ENCODE data around the gene ZC3HAV1L. TPM values are rescaled to one million over a fixed set of nuclear protein-coding genes. Genes with fewer than 3 reads are reported as not detected.
"Not testable (repeated sequence)": the region's sequence is repeated elsewhere in the genome, so short reads cannot be mapped to it uniquely, and the experiment has no call there.

The ZC3HAV1L gene
- total RNA-seq, 1 donor = 21.8 TPM

DNA sequence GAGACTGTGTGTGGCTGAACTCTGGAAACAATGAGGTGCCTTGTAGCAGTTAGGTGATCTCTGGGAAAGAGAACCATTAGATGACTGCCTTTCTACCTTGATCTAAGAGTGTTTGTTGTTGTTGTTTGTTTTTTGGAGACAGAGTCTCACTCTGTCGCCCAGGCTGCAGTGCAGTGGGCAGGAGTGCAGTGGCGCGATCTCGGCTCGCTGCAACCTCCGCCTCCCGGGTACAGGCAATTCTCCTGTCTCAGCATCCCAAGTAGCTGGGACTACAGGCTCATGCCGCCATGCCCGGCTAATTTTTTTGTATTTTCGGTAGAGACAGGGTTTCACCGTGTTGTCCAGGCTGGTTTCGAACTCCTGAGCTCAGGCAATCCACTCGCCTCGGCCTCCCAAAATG is 18.8 kb upstream of the ZC3HAV1L start:
- not testable (repeated sequence) for DNase-seq (ENCODE audit: low read depth in 2 of 3, low spot score in 2 of 3)

DNA sequence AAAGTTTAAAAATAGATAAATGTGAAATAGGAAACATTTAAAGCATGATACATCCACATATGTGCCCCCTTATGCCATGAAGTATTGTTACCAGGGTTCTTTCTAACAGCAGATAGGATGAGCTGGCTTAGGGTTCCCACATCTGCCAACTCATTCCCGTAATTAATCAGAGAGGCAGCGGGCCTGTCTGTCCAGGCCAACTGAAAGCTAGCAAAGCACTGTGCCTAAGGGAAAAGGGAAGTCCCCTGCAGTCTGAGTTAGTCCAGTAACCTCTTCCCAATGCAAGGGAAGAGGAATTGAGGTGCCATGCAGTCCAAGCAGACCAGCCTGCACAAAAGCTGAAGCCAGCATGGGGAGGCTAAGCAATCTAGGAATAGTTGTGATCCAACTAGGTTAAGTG is 18.3 kb upstream of the ZC3HAV1L start:
- no peak for DNase-seq (ENCODE audit: low read depth in 2 of 3, low spot score in 2 of 3)

DNA sequence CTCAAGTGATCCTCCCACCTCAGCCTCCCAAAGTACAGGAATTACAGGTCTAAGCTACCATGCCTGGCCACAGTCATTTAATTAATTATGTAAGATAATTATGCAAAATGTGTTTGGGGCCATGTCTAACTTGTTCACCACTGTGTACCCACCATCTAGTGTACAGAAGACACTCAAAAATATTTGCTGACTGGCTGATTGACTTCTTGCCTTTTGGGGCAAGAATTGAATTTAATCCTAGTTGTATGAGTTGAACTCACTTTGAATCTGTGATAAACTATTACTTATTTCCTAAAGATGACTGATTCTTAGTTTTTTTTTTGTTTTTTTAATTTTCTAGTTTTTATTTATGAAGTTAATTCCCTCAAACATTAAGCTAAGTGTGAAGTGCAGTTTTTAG is 15.8 kb upstream of the ZC3HAV1L start:
- no peak for DNase-seq (ENCODE audit: low read depth in 2 of 3, low spot score in 2 of 3)

DNA sequence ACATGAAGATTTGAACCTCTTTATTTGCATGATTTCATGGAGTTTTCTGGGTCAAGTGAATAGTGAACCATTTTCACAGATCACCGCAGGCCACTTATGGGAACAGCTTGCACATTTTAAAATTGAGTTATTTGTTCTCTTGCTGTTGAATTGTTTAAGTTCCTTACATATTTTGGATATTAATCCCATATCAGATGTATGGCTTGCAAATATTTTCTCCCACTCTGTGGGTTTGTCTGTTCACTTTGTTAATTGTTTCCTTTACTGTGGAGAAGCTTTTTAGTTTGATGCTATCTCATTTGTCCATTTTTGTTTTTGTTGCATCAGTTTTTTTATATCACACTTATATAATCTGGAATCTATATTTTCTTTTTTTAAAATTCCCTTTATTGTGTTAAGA is 14.1 kb upstream of the ZC3HAV1L start:
- DNase-seq (ENCODE audit: low read depth in 2 of 3, low spot score in 2 of 3) = no peak

DNA sequence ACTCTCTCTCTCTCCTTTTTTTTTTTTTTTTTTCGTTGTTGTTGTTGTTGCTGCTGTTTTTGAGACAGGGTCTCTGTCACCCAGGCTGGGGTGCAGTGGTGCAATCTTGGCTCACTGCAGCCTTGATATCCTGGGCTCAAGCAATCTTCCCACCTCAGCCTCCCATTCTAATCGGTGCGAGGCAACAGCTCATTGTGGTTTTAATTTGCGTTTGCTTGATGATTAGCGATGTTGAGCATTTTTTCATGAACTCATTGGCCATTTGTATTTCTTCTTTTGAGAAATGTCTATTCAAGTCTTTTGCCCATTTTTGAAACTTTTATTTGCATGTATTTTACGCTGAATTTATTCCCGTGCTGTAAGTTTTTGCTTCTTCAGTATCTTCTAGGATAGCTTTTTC is 13.3 kb upstream of the ZC3HAV1L start:
- no peak for DNase-seq (ENCODE audit: low read depth in 2 of 3, low spot score in 2 of 3)

DNA sequence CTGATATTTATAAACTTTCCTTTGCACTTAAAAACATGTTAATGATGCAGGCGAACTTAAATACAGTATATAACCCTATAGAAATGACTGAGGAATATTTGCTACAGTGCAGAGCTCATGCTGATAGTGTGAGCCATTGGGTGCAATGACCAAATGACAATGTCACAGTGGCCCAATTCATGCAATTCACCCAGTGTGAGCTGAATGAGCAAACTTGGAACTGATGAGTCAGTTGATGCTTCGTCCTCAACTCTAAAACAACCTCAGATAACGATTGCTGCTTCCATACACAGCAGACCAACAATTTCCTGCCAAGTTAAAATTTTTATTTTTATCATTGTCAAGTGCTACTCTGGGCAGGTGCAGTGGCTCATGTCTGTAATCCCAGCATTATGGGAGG is 12.1 kb upstream of the ZC3HAV1L start:
- DNase-seq (ENCODE audit: low read depth in 2 of 3, low spot score in 2 of 3) = no peak

DNA sequence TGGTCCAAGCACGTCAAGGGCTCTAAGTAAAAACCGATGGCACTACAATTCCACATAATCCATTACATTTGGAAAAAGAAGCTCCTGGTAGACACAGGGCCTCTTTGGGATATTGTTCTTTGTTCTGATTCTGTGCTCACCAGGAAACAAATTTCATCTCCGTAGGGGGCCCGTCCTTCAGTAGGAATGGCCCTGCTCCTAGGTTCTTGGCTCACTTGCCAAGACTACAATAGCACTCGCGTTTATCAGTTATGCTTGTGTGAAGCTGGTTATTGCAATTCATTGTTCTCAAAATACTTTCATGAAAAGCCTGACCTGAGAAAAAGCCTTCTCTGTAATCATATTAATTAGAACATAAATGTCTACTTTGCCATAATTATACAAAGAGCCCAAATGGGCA is 10.3 kb upstream of the ZC3HAV1L start:
- no peak for DNase-seq (ENCODE audit: low read depth in 2 of 3, low spot score in 2 of 3)

DNA sequence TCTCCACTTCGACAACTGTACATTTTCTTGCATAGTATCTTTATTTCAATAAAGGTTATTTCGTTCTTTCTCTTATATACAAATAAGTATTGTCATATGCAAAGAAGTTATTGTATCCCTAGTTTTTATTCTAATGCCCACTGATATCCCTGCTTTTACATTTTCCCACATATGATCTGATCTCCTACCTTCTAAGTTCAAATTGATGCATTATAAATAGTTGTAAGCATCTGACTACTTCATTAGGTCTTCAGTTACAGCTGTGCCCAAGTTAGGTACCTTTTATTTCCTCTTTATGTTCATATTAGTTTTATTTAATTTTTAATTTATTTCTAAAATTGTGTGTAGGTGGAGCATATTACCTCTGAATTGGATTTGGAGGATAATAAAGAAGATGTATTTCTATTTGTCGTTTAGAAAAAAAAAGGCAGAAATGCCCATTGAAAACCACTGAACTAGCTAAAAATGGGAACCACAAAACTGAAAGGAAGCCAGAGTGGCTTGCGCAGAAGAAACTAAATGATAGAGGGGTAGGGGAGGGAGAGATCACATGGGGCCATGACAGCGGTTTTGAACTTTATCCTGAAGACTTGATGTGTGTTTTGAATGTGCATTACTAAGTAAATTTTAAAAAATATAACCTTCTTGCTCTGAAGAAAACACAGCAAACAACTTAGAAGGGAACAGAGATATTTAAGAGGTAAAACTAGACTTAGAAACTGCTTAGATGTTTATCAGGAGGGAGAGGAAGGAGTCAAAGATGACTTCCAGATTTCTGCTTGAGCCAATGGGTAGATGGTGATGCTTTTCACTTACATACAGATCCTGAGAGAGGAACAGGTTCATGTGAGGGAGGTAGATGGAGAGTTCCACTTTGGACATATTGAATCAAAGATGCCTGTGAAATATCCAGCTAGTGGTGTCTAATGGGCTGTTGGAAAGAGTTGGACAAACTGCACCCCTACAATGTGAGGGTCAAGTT is 9.3 kb upstream of the ZC3HAV1L start:
- DNase-seq (ENCODE audit: low read depth in 2 of 3, low spot score in 2 of 3) = peak in 2 of 3 donors; percentile 70 to 83

DNA sequence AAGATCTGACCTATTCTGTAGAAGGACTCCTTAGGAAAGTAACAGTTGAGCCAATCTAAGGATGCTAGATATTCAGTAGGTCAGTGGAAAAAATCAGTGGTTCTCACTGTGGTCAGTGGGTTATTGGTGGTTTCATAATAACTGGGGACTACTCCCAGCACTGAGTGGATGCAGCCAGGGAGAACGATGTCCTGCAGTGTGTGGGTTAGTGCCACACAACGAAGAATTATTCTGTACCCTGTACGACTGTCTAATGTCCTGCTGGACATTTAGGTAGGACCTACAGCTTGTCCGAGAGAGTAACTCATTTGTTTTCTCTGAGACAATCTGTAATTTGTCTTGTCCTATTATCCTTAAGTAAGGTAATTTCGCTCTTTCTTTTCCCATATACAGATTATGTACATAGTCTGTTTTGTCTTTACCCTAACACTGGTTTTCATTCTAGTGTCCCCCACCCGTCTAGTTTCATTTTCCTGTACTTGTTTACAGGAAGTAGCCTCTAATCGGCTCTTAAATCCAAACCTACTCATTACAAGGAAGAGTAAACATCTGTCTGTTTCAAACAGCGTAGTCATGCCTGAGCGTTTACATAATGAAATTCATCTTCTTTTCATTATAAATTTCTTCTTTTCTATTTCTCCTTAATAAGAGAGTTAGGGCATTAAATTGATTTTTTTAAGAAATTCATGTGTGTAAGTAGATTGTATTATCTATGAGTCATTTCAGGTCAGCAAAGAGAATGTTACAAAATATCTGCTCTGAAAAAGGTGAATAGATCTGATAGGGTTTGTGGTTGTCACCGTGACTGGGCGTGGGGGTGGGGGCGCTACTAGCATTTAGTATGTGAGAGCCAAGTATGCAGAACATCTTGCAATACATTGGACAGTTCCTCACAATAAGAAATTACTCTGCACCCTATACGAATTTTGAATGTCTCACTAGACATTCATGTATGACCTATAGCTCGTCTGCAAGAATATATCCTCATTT is 8.3 kb upstream of the ZC3HAV1L start:
- peak in 2 of 3 donors; percentile 76 to 82 for DNase-seq (ENCODE audit: low read depth in 2 of 3, low spot score in 2 of 3)

DNA sequence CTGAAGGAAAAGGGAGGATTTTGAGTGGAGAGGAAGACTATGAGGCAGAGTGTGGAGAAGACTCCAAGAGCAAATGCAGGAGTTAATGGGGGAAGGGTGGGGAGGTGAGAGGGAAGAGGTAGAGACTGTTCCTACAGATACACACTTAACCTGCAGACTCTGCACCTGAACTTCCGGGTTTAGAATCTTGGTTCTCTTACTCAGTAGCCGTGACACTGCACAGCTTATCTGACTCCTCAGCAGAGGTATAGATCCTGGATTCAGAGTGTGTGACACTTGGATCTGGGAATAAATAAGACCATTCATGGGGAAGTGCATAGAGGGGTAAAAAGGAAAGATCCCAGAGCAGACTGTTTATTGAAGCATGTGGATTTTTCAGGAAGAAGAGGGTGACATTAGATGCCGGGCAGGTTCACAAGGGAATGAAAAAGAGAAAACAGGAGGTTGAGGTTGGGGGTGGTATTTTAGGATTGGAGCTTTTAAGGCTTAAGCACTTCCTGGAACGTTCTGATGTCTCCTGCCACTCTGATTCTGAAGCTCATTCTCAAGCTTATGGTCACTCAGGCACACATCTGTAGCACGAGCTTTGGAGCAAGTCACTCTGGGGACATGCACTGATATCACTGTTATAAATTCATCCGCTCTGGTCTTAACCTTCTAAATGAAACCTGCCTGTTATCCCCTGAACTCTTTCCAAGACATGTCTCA is 5.7 kb upstream of the ZC3HAV1L start:
- DNase-seq (ENCODE audit: low read depth in 2 of 3, low spot score in 2 of 3) = no peak

DNA sequence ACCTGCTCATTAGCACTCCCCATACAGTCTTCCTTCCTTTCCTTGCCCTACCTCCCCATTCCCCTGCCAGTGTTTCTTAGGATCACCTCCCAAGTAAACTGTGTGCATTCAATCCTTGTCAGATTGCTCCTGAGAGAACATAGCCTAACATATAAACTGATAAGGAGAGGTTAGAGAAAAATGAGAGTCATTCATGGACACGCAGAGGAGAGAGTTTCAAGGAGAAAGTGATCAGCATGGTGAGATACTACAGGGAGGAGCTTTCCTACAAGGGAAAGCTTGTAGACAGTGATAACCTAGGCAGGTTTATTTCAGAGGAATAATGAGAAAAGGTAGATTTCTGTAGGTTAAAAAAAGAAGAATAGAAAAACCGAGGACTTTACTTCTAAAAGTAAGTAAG is 2.8 kb upstream of the ZC3HAV1L start:
- DNase-seq (ENCODE audit: low read depth in 2 of 3, low spot score in 2 of 3) = no peak

DNA sequence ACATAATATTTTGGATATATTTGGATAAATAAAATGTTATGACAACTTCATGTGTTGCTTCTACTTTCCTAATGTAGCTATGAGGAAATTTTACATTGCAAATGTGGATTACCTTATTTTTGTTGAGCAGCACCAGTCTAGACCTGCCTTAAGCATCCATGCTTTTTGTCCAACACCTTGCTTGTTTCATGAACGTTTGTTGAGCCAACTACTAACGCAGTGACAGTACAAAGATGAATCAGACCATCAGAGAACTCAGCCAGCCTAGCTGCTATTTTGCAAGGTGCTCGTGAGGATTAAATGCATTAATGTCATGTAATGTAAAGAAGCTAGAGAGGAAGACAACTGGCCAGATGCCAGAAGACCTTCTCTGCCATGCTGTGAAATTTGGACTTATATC is 1.1 kb upstream of the ZC3HAV1L start:
- no peak for DNase-seq (ENCODE audit: low read depth in 2 of 3, low spot score in 2 of 3)

DNA sequence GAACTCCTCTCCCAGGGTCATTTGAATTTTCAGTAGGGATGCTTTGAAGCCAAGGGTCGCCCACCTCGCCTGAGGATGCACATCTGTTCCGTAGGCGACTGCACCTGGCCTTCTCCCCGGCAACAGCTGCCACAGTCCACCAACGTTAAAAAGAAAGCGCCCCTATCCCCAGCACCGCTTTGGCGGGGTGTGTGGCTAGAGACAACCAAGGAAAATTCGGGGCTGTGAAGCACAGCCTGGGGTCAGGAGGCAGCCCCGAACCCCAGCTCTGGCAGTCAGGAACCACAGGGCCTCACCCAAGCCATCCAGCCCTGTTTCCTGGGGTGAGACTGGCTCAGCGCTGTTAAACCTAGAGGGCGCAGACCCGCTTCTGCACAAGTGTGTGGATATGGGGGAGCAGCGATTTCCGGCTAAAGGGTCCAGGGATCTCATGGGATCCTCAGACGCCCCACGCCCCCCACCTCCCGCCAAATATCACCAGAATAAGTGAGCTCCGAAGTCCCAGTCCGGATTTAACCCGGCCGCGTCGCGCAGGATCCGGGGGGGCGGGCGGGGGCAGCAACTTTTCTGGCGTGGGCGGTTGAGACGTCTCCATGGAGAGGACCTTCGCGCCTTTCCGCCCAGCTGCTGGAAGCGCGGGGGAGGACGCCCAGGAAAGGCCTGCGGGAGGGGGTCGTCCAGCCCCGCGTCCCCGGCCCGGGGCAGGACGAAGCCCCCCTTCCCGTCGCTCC is 822 bp downstream of the ZC3HAV1L start:
- peak in 2 of 3 donors; percentile 31 to 32 for DNase-seq (ENCODE audit: low read depth in 2 of 3, low spot score in 2 of 3)

DNA sequence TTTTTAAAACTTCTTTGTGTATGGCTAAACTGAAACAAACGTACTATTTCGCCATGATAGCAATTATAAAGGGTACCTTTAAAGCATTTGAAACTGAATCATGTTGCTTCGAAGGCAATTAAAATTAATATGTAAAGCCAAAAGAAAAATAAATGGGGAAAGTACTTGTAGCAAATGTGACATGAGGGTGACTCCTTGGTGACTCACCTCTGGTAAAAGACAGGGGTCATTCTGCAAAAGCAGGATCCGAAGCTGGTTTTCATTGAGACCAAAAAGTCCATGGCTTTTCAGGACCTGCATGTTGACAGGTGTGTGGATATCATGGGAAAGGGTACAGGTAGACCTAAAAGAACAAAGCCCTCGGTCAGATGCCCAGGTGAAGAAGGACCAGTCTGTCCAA is 1.5 kb downstream of the ZC3HAV1L start:
- DNase-seq (ENCODE audit: low read depth in 2 of 3, low spot score in 2 of 3) = no peak

DNA sequence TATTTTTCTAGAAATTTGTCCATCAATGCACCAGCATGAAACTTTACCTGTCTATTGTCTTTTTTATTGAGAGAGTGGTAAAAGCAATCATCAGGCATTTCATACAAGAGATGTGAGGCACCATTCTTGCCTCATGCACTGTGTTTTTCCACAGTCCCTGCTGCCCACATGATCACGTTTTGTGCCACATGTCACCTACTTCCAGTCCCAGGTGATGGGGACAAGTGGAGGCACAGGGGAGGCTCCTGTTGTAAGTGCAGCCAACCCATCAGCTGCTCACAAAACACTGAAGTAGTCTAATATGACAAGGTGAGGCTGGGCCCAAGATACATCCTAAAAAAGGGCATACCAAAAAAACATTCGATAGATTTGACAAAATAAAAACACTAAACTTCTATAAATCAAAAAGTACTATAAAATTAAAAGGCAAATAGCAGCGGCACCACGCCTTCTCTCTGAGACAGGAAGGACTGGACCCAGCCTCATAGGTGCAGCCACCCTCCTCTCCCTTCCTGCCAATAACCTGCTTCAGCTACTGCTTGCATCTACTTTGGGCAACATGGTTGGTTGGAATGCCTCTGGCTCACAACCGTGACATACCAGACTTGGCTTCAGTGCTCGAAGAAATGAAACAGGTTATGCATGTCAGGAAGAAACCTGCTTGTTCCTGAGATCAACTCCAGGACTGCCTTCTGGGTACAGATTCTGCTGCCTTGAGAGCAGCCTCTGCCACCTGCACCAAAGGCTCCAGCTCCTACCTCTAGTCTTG is 2.3 kb downstream of the ZC3HAV1L start:
- DNase-seq (ENCODE audit: low read depth in 2 of 3, low spot score in 2 of 3) = no peak

DNA sequence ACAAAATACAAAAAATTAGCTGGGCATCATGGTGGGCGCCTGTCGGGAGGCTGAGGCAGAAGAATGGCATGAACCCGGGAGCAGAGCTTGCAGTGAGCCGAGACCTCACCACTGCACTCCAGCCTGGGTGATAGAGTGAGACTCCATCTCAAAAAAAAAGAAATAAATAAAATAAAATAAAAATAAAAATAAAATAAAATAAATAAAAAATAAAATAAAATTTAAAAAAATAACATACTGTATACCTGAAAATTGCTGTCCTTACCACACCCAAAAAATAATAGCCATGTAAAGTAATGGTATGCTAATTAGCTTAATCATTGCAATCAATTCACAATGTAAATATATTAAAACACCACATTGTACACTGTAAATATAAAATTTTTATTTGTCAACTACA is 3.4 kb downstream of the ZC3HAV1L start:
- DNase-seq (ENCODE audit: low read depth in 2 of 3, low spot score in 2 of 3) = no peak

DNA sequence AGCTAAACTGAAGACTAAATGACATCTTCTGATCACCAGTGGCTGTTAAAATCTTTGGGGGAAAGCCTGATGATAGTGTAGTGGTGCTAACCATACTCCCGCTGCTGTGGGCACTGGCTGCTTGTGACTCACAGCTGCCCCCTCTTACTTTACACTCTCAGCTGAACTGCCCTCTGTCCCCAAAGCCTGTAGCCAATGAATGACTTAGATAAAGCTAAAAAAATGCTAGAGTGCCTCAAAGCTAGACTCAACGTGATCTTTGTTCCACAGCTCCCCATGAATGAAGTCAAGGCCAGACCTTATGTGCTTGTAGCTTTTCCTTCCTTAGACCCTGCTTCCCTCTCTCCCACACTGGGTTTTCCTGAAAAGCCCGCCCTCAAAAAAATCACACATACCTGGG is 6.5 kb downstream of the ZC3HAV1L start:
- DNase-seq (ENCODE audit: low read depth in 2 of 3, low spot score in 2 of 3) = no peak

DNA sequence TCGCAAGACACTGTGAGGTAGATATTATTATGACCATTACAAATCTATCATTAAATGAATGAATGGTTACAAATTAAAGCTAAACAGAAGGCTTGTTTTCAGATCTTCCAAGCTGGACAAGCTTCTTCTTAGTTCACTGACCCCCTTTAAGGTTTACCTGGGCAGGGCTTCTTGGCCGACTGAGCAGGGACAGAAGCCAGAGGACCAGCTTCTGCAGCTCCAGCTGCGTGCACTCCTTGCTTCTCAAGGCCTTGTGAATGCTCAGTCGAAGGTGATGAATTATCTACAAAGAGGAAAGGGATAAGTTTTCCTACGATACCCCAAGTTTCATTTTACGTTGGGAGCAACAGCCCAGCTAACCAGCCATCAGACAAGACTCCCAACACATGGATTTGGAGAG is 9.3 kb downstream of the ZC3HAV1L start:
- no peak for DNase-seq (ENCODE audit: low read depth in 2 of 3, low spot score in 2 of 3)

DNA sequence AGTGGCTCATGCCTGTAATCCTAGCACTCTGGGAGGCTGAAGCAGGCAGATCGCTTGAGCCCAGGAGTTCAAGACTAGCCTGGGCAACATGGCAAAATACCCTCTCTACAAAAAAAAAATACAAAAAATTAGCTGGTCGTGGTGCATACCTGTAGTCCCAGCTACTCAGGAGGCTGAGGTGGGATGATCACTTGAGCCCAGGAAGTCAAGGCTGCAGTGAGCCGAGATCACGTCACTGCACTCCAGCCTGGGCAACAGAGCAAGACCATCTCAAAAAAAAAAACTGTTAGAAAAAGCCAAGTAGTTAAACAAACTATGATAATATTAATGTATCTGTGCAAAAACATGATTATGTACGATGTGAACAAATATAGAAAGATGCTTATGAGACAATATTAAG is 10.0 kb downstream of the ZC3HAV1L start:
- not testable (repeated sequence) for DNase-seq (ENCODE audit: low read depth in 2 of 3, low spot score in 2 of 3)
